HG02642 (cell line): ENCODE measurements around the gene CALML6.

Experiments
- ATAC-seq: cut with Tn5 transposase; IDR thresholded peaks from one replicate; pipeline ENCODE4 v1.9.1; 2021; ENCODE audit warnings: mild to moderate bottlenecking; ENCODE audit not compliant: unreplicated experiment, poor library complexity

Gene CALML6

GRCh38 chr1:1910033-1910465 lies 5.0 kb upstream of the CALML6 start:
- no peak for ATAC-seq

GRCh38 chr1:1910651-1911331 lies 4.3 kb upstream of the CALML6 start:
- no peak for ATAC-seq

- no peak for ATAC-seq
Observed at GRCh38 chr1:1911350-1912041, 3.6 kb upstream of the CALML6 start.

- ATAC-seq: no peak
Observed at GRCh38 chr1:1914101-1914970, 724 bp upstream of the CALML6 start.

GRCh38 chr1:1915911-1916840 lies 1.1 kb downstream of the CALML6 start:
- ATAC-seq: no peak

- no peak for ATAC-seq
Observed at GRCh38 chr1:1916851-1917251, 1.8 kb downstream of the CALML6 start.

- ATAC-seq: no peak
Observed at GRCh38 chr1:1917304-1917976, 2.4 kb downstream of the CALML6 start.

- no peak for ATAC-seq
Observed at GRCh38 chr1:1917995-1918900, 3.2 kb downstream of the CALML6 start.

- no peak for ATAC-seq
Observed at GRCh38 chr1:1918901-1919303, 3.8 kb downstream of the CALML6 start, which contains the start of gene TMEM52. Gene TMEM52 (minus strand): TSS chr1:1919279. CDS start chr1:1919265, 14 bp downstream.

GRCh38 chr1:1919304-1920056 lies 4.4 kb downstream of the CALML6 start:
- peak; percentile 84 for ATAC-seq

- ATAC-seq: no peak
Observed at GRCh38 chr1:1920057-1920607, 5.1 kb downstream of the CALML6 start.

GRCh38 chr1:1920608-1921458 lies 5.8 kb downstream of the CALML6 start:
- no peak for ATAC-seq

GRCh38 chr1:1921459-1921862 lies 6.4 kb downstream of the CALML6 start:
- no peak for ATAC-seq

- ATAC-seq: no peak
Observed at GRCh38 chr1:1921901-1922701, 7.0 kb downstream of the CALML6 start.

- no peak for ATAC-seq
Observed at GRCh38 chr1:1922702-1922955, 7.6 kb downstream of the CALML6 start.
